ENCODE results near the gene OR4D2. TPM values are rescaled to one million over a fixed set of nuclear protein-coding genes. Genes with fewer than 3 reads are reported as not detected.
"Not testable (repeated sequence)": the region's sequence is repeated elsewhere in the genome, so short reads cannot be mapped to it uniquely, and the experiment has no call there.

OR4D2 gene
- total RNA-seq, 2 donors from 2014 or later: not detected

GRCh38 chr17:58127846-58128245 is 38.9 kb upstream of the OR4D2 start:
- no peaks in the 10 kb centered on the region for H3K9me3 ChIP-seq
- DNase-seq: no peak
- no peaks in the 10 kb centered on the region for H3K27me3 ChIP-seq
- no peaks in the 10 kb centered on the region for H3K36me3 ChIP-seq (replicated peaks in 1 of 2; ENCODE audit: insufficient read depth in 1 of 2, low read depth in 2 of 2)
- WGBS, 2 donors: 20 to 21% methylated on average over 1 of the region's 1 CpG
- H3K4me3 ChIP-seq: no peak overlapping the region
- intact Hi-C loops (cut with DNase I): no loop called here
- H3K4me1 ChIP-seq: no peaks in the 10 kb centered on the region
- H3K27ac ChIP-seq: no peak overlapping the region
- ATAC-seq: no peak
- TF ChIP-seq CTCF (IDR thresholded peaks at IDR 0.05) (no peak), POLR2A (IDR thresholded peaks at IDR 0.05) (no peak)

- H3K27ac ChIP-seq; H3K36me3 ChIP-seq (replicated peaks in 1 of 2; ENCODE audit: insufficient read depth in 1 of 2, low read depth in 2 of 2); H3K4me3 ChIP-seq; DNase-seq; H3K4me1 ChIP-seq; H3K9me3 ChIP-seq; intact Hi-C loops (cut with DNase I); ATAC-seq; H3K27me3 ChIP-seq: not testable (repeated sequence)
- WGBS, 2 donors: 88 to 91% methylated on average over 5 of the region's 5 CpGs
Observed at GRCh38 chr17:58132697-58133096, 34.1 kb upstream of the OR4D2 start.

GRCh38 chr17:58136669-58137279 is 30.0 kb upstream of the OR4D2 start:
- H3K4me1 ChIP-seq: no peaks in the 10 kb centered on the region
- TF ChIP-seq CTCF (IDR thresholded peaks at IDR 0.05) (peak in 4 of 7 experiments; percentile 20 to 44 (median 25)), POLR2A (IDR thresholded peaks at IDR 0.05) (no peak)
- WGBS, 2 donors: 8 to 17% methylated on average over 8 of the region's 8 CpGs
- H3K27me3 ChIP-seq: peaks cover 0 to 7% of the 10 kb centered on the region in 2 donors
- no peaks in the 10 kb centered on the region for H3K9me3 ChIP-seq
- no peaks in the 10 kb centered on the region for H3K36me3 ChIP-seq (replicated peaks in 1 of 2; ENCODE audit: insufficient read depth in 1 of 2, low read depth in 2 of 2)
- DNase-seq: peak in 1 of 4 donors; percentile 28
- H3K4me3 ChIP-seq: no peak overlapping the region
- intact Hi-C loops (cut with DNase I): no loop called here
- ATAC-seq: no peak
- H3K27ac ChIP-seq: no peak overlapping the region

- intact Hi-C loops (cut with DNase I): no loop called here
- H3K4me1 ChIP-seq: no peaks in the 10 kb centered on the region
- no peaks in the 10 kb centered on the region for H3K36me3 ChIP-seq (replicated peaks in 1 of 2; ENCODE audit: insufficient read depth in 1 of 2, low read depth in 2 of 2)
- WGBS, 2 donors: 79 to 87% methylated on average over 3 to 5 of the region's 5 CpGs
- TF ChIP-seq CTCF (IDR thresholded peaks at IDR 0.05) (no peak), POLR2A (IDR thresholded peaks at IDR 0.05) (no peak)
- no peak overlapping the region for H3K27ac ChIP-seq
- H3K27me3 ChIP-seq: peaks cover 0 to 3% of the 10 kb centered on the region in 2 donors
- peaks cover 0 to 6% (median 2%) of the 10 kb centered on the region in 3 donors for H3K9me3 ChIP-seq
- no peak overlapping the region for H3K4me3 ChIP-seq
- ATAC-seq (no peak), DNase-seq (no peak)
Observed at GRCh38 chr17:58141505-58141904, 25.3 kb upstream of the OR4D2 start.

GRCh38 chr17:58143335-58143734 is 23.4 kb upstream of the OR4D2 start:
- H3K9me3 ChIP-seq; H3K4me3 ChIP-seq; DNase-seq; ATAC-seq; H3K36me3 ChIP-seq (replicated peaks in 1 of 2; ENCODE audit: insufficient read depth in 1 of 2, low read depth in 2 of 2); H3K27ac ChIP-seq; H3K27me3 ChIP-seq; H3K4me1 ChIP-seq; intact Hi-C loops (cut with DNase I): not testable (repeated sequence)
- 77 to 82% methylated on average over 4 of the region's 4 CpGs for WGBS, 2 donors

- ATAC-seq (no peak), DNase-seq (no peak)
- H3K27me3 ChIP-seq: no peaks in the 10 kb centered on the region
- WGBS, 2 donors: 47 to 52% methylated on average over 1 of the region's 1 CpG
- H3K36me3 ChIP-seq (replicated peaks in 1 of 2; ENCODE audit: insufficient read depth in 1 of 2, low read depth in 2 of 2): no peaks in the 10 kb centered on the region
- H3K27ac ChIP-seq: no peak overlapping the region
- TF ChIP-seq POLR2A (IDR thresholded peaks at IDR 0.05) (no peak), CTCF (IDR thresholded peaks at IDR 0.05) (no peak)
- peaks cover 0 to 6% (median 2%) of the 10 kb centered on the region in 3 donors for H3K9me3 ChIP-seq
- intact Hi-C loops (cut with DNase I): no loop called here
- H3K4me3 ChIP-seq: no peak overlapping the region
- no peaks in the 10 kb centered on the region for H3K4me1 ChIP-seq
Observed at GRCh38 chr17:58144801-58145200, 22.0 kb upstream of the OR4D2 start.
